RWPE1 (cell line): ENCODE measurements around the gene CXCL14.

Experiments used
- CTCF ChIA-PET: fragments of 350-600 bp; sonication (Branson Sonifier 250); formaldehyde crosslinking; extraction: SDS; loops from one replicate; lab custom pipeline; 2021; lab: Yijun Ruan, JAX
- POLR2A ChIA-PET: fragments of 400-600 bp; formaldehyde crosslinking; extraction: SDS; loops from one replicate; lab custom pipeline; 2020; ENCODE audit warnings: antibody characterized with exemption; ENCODE audit not compliant: low non-redundant PET; lab: Yijun Ruan, JAX
- DNase-seq: peaks from one replicate; pipeline ENCODE4 v3.0.0; 2012; ENCODE audit warnings: low spot score
- H3K27ac ChIP-seq: fragments of 450-650 bp; 2 replicates; pipeline ENCODE4 v1.5.1; 2017
- TF ChIP-seq, protein P1 (sequence below): fragments of 450-650 bp; conservative IDR thresholded peaks from 2 replicates; pipeline ENCODE4 v1.5.1; 2017; ENCODE audit warnings: low read depth, mild to moderate bottlenecking

Gene CXCL14

GRCh38 chr5:135599421-135600151 lies 20.8 kb upstream of the CXCL14 start:
- no peak for DNase-seq
- TF ChIP-seq, protein P1, sequence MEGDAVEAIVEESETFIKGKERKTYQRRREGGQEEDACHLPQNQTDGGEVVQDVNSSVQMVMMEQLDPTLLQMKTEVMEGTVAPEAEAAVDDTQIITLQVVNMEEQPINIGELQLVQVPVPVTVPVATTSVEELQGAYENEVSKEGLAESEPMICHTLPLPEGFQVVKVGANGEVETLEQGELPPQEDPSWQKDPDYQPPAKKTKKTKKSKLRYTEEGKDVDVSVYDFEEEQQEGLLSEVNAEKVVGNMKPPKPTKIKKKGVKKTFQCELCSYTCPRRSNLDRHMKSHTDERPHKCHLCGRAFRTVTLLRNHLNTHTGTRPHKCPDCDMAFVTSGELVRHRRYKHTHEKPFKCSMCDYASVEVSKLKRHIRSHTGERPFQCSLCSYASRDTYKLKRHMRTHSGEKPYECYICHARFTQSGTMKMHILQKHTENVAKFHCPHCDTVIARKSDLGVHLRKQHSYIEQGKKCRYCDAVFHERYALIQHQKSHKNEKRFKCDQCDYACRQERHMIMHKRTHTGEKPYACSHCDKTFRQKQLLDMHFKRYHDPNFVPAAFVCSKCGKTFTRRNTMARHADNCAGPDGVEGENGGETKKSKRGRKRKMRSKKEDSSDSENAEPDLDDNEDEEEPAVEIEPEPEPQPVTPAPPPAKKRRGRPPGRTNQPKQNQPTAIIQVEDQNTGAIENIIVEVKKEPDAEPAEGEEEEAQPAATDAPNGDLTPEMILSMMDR = no peak
- ChIA-PET CTCF (interaction anchor here (0.6 to 1.1 kb wide), 2 partner anchors 33 to 127 kb away, joined by 3 to 6 read pairs; no protein-coding TSS in a partner anchor), POLR2A (no interaction called here)
- H3K27ac ChIP-seq = no peak overlapping the region

GRCh38 chr5:135598691-135599395 lies 20.1 kb upstream of the CXCL14 start:
- no peak overlapping the region for H3K27ac ChIP-seq
- ChIA-PET CTCF (interaction anchor here (1.1 kb wide), 1 partner anchor 33 kb away, joined by 3 read pairs; no protein-coding TSS in a partner anchor), POLR2A (no interaction called here)
- DNase-seq = no peak
- TF ChIP-seq, protein P1 = no peak

- no peak overlapping the region for H3K27ac ChIP-seq
- ChIA-PET CTCF (interaction anchor here (0.7 kb wide), 1 partner anchor 36 kb away, joined by 3 read pairs; no protein-coding TSS in a partner anchor), POLR2A (no interaction called here)
- TF ChIP-seq, protein P1 = no peak
- no peak for DNase-seq
Measured at GRCh38 chr5:135596788-135597187, 18.0 kb upstream of the CXCL14 start.

GRCh38 chr5:135596157-135596763 lies 17.5 kb upstream of the CXCL14 start:
- ChIA-PET POLR2A (no interaction called here), CTCF (interaction anchor here (0.7 kb wide), 1 partner anchor 35 kb away, joined by 3 read pairs; no protein-coding TSS in a partner anchor)
- H3K27ac ChIP-seq = no peak overlapping the region
- no peak for DNase-seq
- TF ChIP-seq, protein P1 = no peak

- ChIA-PET CTCF (interaction anchor here (1.4 kb wide), 1 partner anchor 28 kb away, joined by 4 read pairs; no protein-coding TSS in a partner anchor), POLR2A (no interaction called here)
- no peak for DNase-seq
- TF ChIP-seq, protein P1 = no peak
- H3K27ac ChIP-seq = no peak overlapping the region
Measured at GRCh38 chr5:135594416-135594960, 15.7 kb upstream of the CXCL14 start.

DNA sequence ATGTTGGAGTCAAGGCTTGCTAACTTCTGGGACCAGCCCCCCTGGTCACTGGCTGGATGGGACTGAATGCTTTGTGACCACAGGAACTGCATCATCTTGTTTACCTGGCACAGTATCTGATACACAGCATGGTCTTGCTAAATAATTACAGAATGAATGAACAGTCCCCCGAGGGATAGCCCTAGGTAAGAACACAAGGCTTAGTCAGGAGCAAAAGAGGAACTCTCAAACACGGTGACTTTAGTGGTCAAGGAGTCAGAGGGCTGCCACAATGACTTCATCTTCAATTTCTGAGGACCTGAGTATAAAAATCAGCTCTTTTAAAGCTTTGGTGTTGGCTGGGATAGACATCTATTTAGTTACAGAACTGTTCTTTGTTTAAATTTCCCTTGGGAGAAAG lies 15.1 kb upstream of the CXCL14 start:
- ChIA-PET POLR2A (no interaction called here), CTCF (interaction anchor here (1.4 kb wide), 1 partner anchor 28 kb away, joined by 4 read pairs; no protein-coding TSS in a partner anchor)
- H3K27ac ChIP-seq = no peak overlapping the region
- TF ChIP-seq, protein P1 = no peak
- no peak for DNase-seq
